Keratinocyte (primary cell): ENCODE data around the gene ORAI3.

Experiments used
- EZH2 ChIP-seq: IDR thresholded peaks from one replicate; pipeline ENCODE4 v1.6.1; 2012; ENCODE audit warnings: inconsistent platforms, mild to moderate bottlenecking, low read length, moderate library complexity
- TF ChIP-seq, protein P1 (sequence below), 3 experiments: IDR thresholded peaks in 1 of 3; conservative IDR thresholded peaks in 1 of 3; optimal IDR thresholded peaks in 1 of 3; 2 replicates in 2 of 3; 3 replicates in 1 of 3; pipeline versions ENCODE3 to v1.5.1; 2011; ENCODE audit warnings: low read length in 3 of 3, mild to moderate bottlenecking in 3 of 3, moderate library complexity in 2 of 3, control low read depth in 1 of 3, inconsistent platforms in 1 of 3; ENCODE audit not compliant: insufficient read depth in 2 of 3; ENCODE audit errors: extremely low read depth in 1 of 3

DNA sequence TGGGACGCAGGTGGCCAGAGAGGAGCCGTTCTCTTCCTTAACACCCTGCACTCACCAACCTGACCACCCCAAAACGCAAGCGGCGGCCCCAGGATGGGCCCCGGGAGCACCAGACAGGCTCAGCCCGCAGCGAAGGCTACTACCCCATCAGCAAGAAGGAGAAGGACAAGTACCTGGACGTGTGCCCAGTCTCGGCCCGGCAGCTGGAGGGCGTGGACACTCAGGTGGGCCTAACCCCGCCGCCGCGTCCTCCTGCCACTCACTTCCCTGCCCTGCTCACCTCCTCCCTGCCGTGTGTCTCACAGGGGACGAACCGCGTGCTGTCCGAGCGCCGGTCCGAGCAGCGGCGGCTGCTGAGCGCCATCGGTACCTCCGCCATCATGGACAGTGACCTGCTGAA is 31.6 kb downstream of the ORAI3 start:
- TF ChIP-seq, protein P1, sequence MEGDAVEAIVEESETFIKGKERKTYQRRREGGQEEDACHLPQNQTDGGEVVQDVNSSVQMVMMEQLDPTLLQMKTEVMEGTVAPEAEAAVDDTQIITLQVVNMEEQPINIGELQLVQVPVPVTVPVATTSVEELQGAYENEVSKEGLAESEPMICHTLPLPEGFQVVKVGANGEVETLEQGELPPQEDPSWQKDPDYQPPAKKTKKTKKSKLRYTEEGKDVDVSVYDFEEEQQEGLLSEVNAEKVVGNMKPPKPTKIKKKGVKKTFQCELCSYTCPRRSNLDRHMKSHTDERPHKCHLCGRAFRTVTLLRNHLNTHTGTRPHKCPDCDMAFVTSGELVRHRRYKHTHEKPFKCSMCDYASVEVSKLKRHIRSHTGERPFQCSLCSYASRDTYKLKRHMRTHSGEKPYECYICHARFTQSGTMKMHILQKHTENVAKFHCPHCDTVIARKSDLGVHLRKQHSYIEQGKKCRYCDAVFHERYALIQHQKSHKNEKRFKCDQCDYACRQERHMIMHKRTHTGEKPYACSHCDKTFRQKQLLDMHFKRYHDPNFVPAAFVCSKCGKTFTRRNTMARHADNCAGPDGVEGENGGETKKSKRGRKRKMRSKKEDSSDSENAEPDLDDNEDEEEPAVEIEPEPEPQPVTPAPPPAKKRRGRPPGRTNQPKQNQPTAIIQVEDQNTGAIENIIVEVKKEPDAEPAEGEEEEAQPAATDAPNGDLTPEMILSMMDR (optimal IDR thresholded peaks at IDR 0.05 in 1 of 3, IDR thresholded peaks at IDR 0.05 in 1 of 3, conservative IDR thresholded peaks at IDR 0.05 in 1 of 3; ENCODE audit: extremely low read depth in 1 of 3, insufficient read depth in 2 of 3, low read length in 3 of 3), result no peak
- TF ChIP-seq EZH2, result no peak
